Astrocyte (in vitro differentiated cells and primary cell): ENCODE data around the gene ATIC. TPM values are rescaled to one million over a fixed set of nuclear protein-coding genes. Genes with fewer than 3 reads are reported as not detected.

Source experiments
- DNase-seq: peaks from one replicate; pipeline ENCODE4 v3.0.0-alpha.2; 2010; ENCODE audit warnings: low read depth
- FAIRE-seq: peaks from 2 replicates; lab custom pipeline; 2011; peaks lifted over from hg19 to GRCh38; lab: Jason Lieb, UNC
- H2AFZ ChIP-seq: 2 replicates; pipeline ENCODE4 v1.6.0; 2012; ENCODE audit warnings: low read depth, low read length, inconsistent platforms
- H3K27ac ChIP-seq: 2 replicates; pipeline ENCODE4 v1.5.1; 2011; ENCODE audit warnings: low read depth, low read length, inconsistent platforms
- H3K27me3 ChIP-seq: 2 replicates; pipeline ENCODE4 v1.6.0; 2011; ENCODE audit warnings: low read length, inconsistent platforms; ENCODE audit not compliant: insufficient read depth
- H3K36me3 ChIP-seq: 2 replicates; pipeline ENCODE4 v1.5.1; 2011; ENCODE audit warnings: low read length, inconsistent platforms; ENCODE audit not compliant: insufficient read depth
- H3K4me1 ChIP-seq: 2 replicates; pipeline ENCODE4 v1.5.1; 2011; ENCODE audit warnings: low read length, inconsistent platforms; ENCODE audit not compliant: insufficient read depth
- H3K4me2 ChIP-seq: 2 replicates; pipeline ENCODE4 v1.6.0; 2012; ENCODE audit warnings: low read length, inconsistent platforms
- H3K4me3 ChIP-seq: 2 replicates; pipeline ENCODE4 v1.5.1; 2011; ENCODE audit warnings: low read depth, mild to moderate bottlenecking, low read length, inconsistent platforms; ENCODE audit not compliant: insufficient read depth
- H3K79me2 ChIP-seq: 2 replicates; pipeline ENCODE4 v1.6.0; 2012; ENCODE audit warnings: mild to moderate bottlenecking, low read length, inconsistent platforms; ENCODE audit not compliant: insufficient read depth
- H3K9ac ChIP-seq: 2 replicates; pipeline ENCODE4 v1.6.0; 2012; ENCODE audit warnings: mild to moderate bottlenecking, low read length, inconsistent platforms
- H3K9me3 ChIP-seq: 2 replicates; pipeline ENCODE4 v1.5.1; 2012; ENCODE audit warnings: low read depth, mild to moderate bottlenecking, low read length, inconsistent platforms; ENCODE audit not compliant: insufficient read depth
- H4K20me1 ChIP-seq: 2 replicates; pipeline ENCODE4 v1.6.0; 2012; ENCODE audit warnings: low read length, inconsistent platforms; ENCODE audit not compliant: insufficient read depth
- H3K27ac Mint-ChIP-seq: one replicate; pipeline ENCODE4 v1.8.0; 2021; ENCODE audit warnings: mild to moderate bottlenecking, mixed read lengths; ENCODE audit not compliant: unreplicated experiment
- H3K27me3 Mint-ChIP-seq: one replicate; pipeline ENCODE4 v1.8.0; 2021; ENCODE audit warnings: low read depth, mixed read lengths; ENCODE audit not compliant: unreplicated experiment
- H3K36me3 Mint-ChIP-seq: one replicate; pipeline ENCODE4 v1.8.0; 2021; ENCODE audit warnings: low read depth, mixed read lengths; ENCODE audit not compliant: unreplicated experiment
- H3K4me1 Mint-ChIP-seq: one replicate; pipeline ENCODE4 v1.8.0; 2021; ENCODE audit warnings: low read depth, mixed read lengths; ENCODE audit not compliant: unreplicated experiment
- H3K4me3 Mint-ChIP-seq: one replicate; pipeline ENCODE4 v1.8.0; 2021; ENCODE audit warnings: mild to moderate bottlenecking, moderate library complexity, mixed read lengths; ENCODE audit not compliant: unreplicated experiment
- H3K9me3 Mint-ChIP-seq: one replicate; pipeline ENCODE4 v1.8.0; 2021; ENCODE audit warnings: mild to moderate bottlenecking, mixed read lengths; ENCODE audit not compliant: unreplicated experiment
- EZH2 ChIP-seq: IDR thresholded peaks from 2 replicates; pipeline ENCODE4 v1.6.1; 2012; ENCODE audit warnings: mild to moderate bottlenecking, low read length, inconsistent platforms; ENCODE audit not compliant: insufficient read depth
- total RNA-seq: library from RNA; stranded (reverse); gene quantifications from 2 replicates; pipeline ENCODE4 v1.2.1, GENCODE V29; 2021
- TF ChIP-seq, protein P1 (sequence below): IDR thresholded peaks from 2 replicates; pipeline ENCODE4 v1.5.1; 2011; ENCODE audit warnings: low read depth, mild to moderate bottlenecking, inconsistent platforms, low read length, moderate library complexity; ENCODE audit not compliant: insufficient read depth

ATIC gene
- total RNA-seq, 1 donor from 2014 or later: 61.1 TPM

DNA sequence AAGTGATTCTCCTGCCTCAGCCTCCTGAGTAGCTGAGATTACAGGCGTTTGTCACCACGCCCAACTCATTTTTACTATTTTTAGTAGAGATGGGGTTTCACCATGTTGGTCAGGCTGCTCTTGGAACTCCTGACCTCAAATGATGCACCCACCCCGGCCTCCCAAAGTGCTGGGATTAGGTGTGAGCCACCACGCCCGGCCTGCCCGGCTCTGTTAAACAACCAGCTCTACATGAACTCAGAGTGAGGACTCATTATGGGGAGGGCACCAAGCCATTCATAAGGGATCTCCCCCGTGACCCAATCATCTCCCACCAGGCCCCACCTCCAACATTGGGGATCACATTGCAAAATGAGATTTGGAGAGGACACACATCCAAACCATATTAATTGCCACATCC, 8.8 kb downstream of the ATIC start:
- H3K9me3 ChIP-seq: no peaks in the 10 kb centered on the region
- no peak overlapping the region for H3K4me2 ChIP-seq
- DNase-seq (no peak), FAIRE-seq (no peak)
- no peak overlapping the region for H2AFZ ChIP-seq
- TF ChIP-seq, protein P1, sequence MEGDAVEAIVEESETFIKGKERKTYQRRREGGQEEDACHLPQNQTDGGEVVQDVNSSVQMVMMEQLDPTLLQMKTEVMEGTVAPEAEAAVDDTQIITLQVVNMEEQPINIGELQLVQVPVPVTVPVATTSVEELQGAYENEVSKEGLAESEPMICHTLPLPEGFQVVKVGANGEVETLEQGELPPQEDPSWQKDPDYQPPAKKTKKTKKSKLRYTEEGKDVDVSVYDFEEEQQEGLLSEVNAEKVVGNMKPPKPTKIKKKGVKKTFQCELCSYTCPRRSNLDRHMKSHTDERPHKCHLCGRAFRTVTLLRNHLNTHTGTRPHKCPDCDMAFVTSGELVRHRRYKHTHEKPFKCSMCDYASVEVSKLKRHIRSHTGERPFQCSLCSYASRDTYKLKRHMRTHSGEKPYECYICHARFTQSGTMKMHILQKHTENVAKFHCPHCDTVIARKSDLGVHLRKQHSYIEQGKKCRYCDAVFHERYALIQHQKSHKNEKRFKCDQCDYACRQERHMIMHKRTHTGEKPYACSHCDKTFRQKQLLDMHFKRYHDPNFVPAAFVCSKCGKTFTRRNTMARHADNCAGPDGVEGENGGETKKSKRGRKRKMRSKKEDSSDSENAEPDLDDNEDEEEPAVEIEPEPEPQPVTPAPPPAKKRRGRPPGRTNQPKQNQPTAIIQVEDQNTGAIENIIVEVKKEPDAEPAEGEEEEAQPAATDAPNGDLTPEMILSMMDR: no peak
- no peak for TF ChIP-seq EZH2
- no peak overlapping the region for H3K27ac ChIP-seq
- Mint-ChIP-seq H3K27ac (no peak overlapping the region), H3K9me3 (no peaks in the 10 kb centered on the region), H3K27me3 (no peaks in the 10 kb centered on the region), H3K36me3 (peaks cover 15% of the 10 kb centered on the region), H3K4me3 (no peak overlapping the region), H3K4me1 (peaks cover 4% of the 10 kb centered on the region)
- no peak overlapping the region for H3K9ac ChIP-seq
- H4K20me1 ChIP-seq: peaks cover 14% of the 10 kb centered on the region
- peaks cover 50% of the 10 kb centered on the region for H3K36me3 ChIP-seq
- H3K27me3 ChIP-seq: no peaks in the 10 kb centered on the region
- no peaks in the 10 kb centered on the region for H3K4me1 ChIP-seq
- no peak overlapping the region for H3K4me3 ChIP-seq
- H3K79me2 ChIP-seq: peaks cover 42% of the 10 kb centered on the region

DNA sequence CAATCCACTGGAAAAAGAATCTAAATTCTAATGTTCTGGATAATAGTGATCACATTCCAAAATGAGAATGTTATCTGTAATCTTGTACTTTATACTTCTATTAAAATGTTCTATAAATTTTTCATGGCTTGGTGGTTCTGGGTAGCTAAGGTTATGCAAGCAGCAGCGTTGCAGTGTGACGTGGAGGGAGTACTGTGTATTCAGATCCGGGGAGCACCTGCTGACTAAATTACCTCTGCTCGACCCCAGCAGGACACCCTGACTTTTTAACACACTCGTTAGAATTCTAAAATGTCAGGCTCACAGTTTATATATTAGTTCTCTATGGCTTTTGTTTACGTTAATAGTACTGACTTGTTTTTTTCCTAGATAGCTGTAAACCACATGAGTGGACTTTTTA, 13.0 kb downstream of the ATIC start:
- H3K36me3 ChIP-seq: peaks cover 51% of the 10 kb centered on the region
- FAIRE-seq (no peak), DNase-seq (no peak)
- H3K27me3 Mint-ChIP-seq: no peaks in the 10 kb centered on the region
- H3K4me3 Mint-ChIP-seq: no peak overlapping the region
- no peak overlapping the region for H3K27ac ChIP-seq
- H3K36me3 Mint-ChIP-seq: peaks cover 24% of the 10 kb centered on the region
- peaks cover 23% of the 10 kb centered on the region for H4K20me1 ChIP-seq
- H3K4me3 ChIP-seq: no peak overlapping the region
- no peak overlapping the region for H3K4me2 ChIP-seq
- H3K4me1 ChIP-seq: peaks cover 5% of the 10 kb centered on the region
- peaks cover 59% of the 10 kb centered on the region for H3K79me2 ChIP-seq
- peaks cover 21% of the 10 kb centered on the region for H3K4me1 Mint-ChIP-seq
- TF ChIP-seq, protein P1: no peak
- TF ChIP-seq EZH2: no peak
- no peak overlapping the region for H3K27ac Mint-ChIP-seq
- H3K9me3 Mint-ChIP-seq: peaks cover 3% of the 10 kb centered on the region
- no peak overlapping the region for H2AFZ ChIP-seq
- no peaks in the 10 kb centered on the region for H3K27me3 ChIP-seq
- H3K9me3 ChIP-seq: no peaks in the 10 kb centered on the region
- H3K9ac ChIP-seq: no peak overlapping the region

DNA sequence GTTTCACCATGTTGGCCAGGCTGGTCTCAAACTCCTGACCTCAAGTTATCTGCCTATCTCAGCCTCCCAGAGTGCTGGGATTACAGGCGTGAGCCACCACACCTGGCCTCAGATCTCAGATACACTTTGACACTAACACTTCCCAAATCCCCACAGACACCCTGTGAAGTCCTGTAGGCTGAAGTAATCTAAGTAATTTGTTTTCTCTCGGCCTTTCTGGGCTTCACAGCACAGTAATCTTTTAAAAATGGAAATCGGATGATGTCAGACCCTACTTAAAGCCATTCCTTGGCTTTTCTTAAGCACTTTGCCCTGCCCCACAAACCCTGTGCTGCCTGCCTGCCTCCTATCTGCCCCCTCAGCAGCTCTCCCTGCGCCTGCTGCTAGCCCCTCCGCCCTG, 16.2 kb downstream of the ATIC start:
- peaks cover 61% of the 10 kb centered on the region for H3K79me2 ChIP-seq
- peaks cover 31% of the 10 kb centered on the region for H3K36me3 ChIP-seq
- FAIRE-seq (no peak), DNase-seq (no peak)
- Mint-ChIP-seq H3K27me3 (no peaks in the 10 kb centered on the region), H3K4me1 (peaks cover 21% of the 10 kb centered on the region), H3K27ac (no peak overlapping the region), H3K4me3 (peak overlapping the region; percentile 60), H3K9me3 (peaks cover 3% of the 10 kb centered on the region), H3K36me3 (peaks cover 16% of the 10 kb centered on the region)
- no peak overlapping the region for H3K4me2 ChIP-seq
- H3K4me3 ChIP-seq: no peak overlapping the region
- no peak overlapping the region for H2AFZ ChIP-seq
- peaks cover 34% of the 10 kb centered on the region for H4K20me1 ChIP-seq
- H3K9me3 ChIP-seq: no peaks in the 10 kb centered on the region
- peak overlapping the region; percentile 30 for H3K27ac ChIP-seq
- no peaks in the 10 kb centered on the region for H3K27me3 ChIP-seq
- H3K4me1 ChIP-seq: peaks cover 5% of the 10 kb centered on the region
- no peak overlapping the region for H3K9ac ChIP-seq
- no peak for TF ChIP-seq EZH2
- TF ChIP-seq, protein P1: no peak
